ENCODE data around the gene RBMXL3. TPM values are rescaled to one million over a fixed set of nuclear protein-coding genes. Genes with fewer than 3 reads are reported as not detected.

The RBMXL3 gene
- total RNA-seq: not detected in 2 replicates

DNA sequence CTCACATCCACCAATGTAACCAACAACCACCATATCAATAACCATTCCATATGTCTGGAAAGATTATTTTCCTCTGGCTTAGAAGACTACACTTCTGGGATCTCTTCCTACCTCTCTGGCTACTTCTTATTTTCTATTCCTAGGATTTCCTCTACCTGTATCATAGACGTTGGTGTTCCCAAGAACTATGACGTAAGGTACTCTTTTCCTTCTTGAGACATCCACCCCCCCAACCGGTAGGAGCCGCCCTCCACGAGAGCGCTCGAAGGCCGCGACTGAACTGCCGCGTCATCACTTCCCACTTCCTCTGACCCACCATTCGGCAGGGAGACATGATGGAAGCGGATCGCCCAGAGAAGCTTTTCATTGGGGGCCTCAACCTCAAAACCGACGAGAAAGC is at the start of gene RBMXL3:
Gene RBMXL3 (plus strand): TSS at position 301 of the 400 bp plus-strand sequence. CDS start 32 bp downstream, at position 333.

DNA sequence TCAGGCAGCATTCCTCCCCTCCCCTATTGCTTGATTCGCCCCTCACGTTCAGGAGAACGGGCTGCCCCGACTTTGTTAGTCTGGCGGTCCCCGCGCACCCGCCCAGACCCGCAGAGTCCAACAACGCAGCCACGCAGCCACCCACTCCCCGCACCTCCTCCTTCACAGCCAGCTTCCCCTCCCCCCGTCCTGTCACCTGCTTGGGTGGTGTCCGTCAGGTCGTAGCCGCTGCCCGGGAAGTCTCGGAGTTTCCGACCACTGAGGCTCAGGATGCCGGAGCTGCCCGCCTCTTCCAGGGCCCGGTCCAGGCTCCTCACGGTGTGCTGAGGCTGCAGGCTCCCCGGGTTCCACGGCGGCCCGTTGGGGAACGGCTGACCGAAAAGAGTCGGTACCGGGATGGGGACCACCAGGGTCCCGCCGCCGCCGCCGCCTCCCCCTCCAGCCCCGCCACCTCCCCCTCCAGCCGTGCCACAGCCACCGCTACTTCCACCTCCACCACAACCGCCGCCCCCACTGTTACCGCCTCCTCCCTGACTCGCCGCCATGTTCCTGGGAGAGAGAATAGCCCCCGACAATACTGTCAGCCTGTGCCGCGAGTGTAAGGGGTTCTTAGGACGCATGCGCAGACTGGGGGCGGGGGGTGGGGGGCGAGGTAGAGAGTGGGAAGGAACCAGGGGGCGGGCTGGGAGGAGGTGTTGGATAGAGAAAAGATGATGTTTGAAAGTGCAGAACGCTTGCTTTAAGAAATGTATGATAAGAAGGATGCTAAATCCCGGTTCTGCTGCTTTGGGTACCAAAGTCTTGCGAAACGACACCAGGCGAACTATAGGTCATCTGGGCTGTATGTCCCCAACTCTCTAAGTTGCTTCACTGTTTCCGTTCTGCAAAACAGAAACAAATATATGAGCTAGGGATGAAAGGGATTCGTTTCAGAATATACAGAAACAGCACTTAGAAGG is 44.6 kb downstream of the RBMXL3 start, which contains the start of gene LRCH2:
Gene LRCH2 (minus strand): TSS at position 600 of the 959 bp plus-strand sequence. CDS start 55 bp downstream, at position 545.

Other genes starting within 250 kb of the RBMXL3 start
- 5.2 and 13.1 TPM in 2 replicates for gene IL13RA2, start 171.8 kb upstream of the RBMXL3 start, total RNA-seq
- 0.72 and 0.81 TPM in 2 replicates for gene LRCH2, start 44.7 kb downstream of the RBMXL3 start, total RNA-seq
- gene LUZP4, start 100.3 kb downstream of the RBMXL3 start, total RNA-seq: not detected in 2 replicates